Epithelial cell of esophagus (primary cell): ENCODE results near the gene SIM2.
A peak's percentile ranks its signal among the peaks of the same experiment; 100 is the strongest.

Experiments used
- DNase-seq: peaks from one replicate; pipeline ENCODE4 v3.0.0; 2010; ENCODE audit warnings: low read depth
- H3K4me3 ChIP-seq: 2 replicates; pipeline ENCODE4 v1.5.1; 2011; ENCODE audit warnings: mild to moderate bottlenecking, low read length, control low read depth
- TF ChIP-seq, protein P1 (sequence below): IDR thresholded peaks from 2 replicates; pipeline ENCODE4 v1.5.1; 2011; ENCODE audit warnings: low read depth, mild to moderate bottlenecking, low read length, control low read depth, inconsistent platforms; ENCODE audit not compliant: insufficient read depth; ENCODE audit errors: missing control alignments

Gene SIM2

DNA sequence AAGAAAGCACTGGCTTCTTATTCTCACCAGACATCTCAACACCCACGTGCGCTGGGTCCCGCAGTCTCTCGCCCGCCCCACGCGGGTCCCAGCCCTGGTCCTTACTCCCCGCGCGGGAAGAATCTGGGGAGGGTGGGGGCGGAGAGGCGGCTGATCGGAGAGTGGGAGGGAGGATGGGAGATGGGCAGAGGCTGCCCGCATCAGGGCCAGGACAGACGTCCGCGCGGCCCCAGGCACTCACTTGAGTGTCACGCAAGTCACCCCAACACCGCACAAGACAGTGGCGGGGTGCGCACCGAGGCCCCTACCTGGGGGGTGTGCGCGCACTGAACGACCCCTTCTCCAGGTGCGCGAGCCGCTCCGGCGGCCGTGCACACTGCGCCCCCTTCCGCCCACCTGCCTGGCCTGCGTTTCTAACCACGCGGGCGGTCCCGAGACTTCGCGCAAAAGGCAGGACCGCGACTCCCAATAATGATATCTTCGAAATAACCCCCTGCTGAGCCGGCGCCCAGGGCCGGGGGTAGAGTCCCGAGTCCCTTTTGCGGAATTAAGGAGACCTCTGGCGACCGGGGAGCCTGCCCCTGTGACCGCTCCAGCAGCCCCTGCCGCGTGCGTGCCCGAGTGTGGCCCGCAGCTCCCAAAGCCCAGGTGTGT is 6.0 kb upstream of the SIM2 start:
- no peak overlapping the region for H3K4me3 ChIP-seq
- DNase-seq, result no peak
- TF ChIP-seq, protein P1, sequence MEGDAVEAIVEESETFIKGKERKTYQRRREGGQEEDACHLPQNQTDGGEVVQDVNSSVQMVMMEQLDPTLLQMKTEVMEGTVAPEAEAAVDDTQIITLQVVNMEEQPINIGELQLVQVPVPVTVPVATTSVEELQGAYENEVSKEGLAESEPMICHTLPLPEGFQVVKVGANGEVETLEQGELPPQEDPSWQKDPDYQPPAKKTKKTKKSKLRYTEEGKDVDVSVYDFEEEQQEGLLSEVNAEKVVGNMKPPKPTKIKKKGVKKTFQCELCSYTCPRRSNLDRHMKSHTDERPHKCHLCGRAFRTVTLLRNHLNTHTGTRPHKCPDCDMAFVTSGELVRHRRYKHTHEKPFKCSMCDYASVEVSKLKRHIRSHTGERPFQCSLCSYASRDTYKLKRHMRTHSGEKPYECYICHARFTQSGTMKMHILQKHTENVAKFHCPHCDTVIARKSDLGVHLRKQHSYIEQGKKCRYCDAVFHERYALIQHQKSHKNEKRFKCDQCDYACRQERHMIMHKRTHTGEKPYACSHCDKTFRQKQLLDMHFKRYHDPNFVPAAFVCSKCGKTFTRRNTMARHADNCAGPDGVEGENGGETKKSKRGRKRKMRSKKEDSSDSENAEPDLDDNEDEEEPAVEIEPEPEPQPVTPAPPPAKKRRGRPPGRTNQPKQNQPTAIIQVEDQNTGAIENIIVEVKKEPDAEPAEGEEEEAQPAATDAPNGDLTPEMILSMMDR, result peak; percentile 28

DNA sequence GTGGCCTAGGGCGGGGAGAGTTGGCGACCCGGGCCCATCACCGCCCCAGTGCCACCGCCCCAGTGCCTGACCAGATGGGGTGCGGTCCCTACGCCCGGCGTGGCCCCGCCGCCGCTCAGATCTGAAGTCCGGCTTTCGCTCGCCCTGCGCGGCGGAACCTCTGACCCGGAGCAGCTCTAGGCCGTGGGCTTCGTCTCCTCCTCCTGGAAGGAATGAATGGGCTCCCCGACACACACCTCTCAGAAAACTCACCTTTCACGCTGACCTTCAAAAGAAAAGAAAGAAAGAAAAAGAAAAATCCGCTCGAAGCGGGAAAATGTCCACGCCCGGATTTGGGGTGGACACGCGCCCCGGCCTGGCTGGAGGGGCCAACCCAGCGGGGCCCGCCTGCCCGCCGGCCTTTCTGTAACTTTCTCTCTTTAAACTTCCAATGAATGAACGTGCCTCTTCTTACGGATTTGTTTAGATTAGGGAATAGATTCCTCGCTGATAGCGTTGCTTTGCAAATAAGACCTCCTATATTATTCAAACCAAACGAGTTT is 5.4 kb upstream of the SIM2 start:
- DNase-seq, result no peak
- TF ChIP-seq, protein P1, result no peak
- H3K4me3 ChIP-seq, result no peak overlapping the region

DNA sequence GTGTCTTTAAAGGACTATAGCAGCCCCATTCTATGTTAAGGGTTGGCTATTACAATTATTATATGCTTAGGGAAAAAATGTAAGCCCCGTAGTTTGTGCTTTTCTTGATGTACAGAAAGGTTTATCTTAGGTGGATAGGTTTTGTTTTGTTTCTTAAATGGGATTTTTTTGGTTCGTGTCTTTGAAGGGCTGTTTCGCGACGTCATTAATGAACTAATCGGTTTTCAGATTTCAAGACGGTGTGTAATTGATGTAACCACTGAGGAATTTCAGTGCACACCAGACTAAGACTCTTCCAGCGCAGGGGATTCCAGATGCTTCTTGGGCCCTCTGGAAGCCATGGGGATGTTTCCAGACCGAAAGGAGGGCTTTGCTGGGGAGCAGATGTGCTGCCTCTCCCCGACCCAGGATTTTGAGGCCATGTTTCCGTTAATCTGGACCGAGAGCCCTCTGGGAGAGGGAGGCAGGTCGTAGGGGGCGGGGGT is 4.8 kb upstream of the SIM2 start:
- TF ChIP-seq, protein P1, result no peak
- no peak for DNase-seq
- no peak overlapping the region for H3K4me3 ChIP-seq

DNA sequence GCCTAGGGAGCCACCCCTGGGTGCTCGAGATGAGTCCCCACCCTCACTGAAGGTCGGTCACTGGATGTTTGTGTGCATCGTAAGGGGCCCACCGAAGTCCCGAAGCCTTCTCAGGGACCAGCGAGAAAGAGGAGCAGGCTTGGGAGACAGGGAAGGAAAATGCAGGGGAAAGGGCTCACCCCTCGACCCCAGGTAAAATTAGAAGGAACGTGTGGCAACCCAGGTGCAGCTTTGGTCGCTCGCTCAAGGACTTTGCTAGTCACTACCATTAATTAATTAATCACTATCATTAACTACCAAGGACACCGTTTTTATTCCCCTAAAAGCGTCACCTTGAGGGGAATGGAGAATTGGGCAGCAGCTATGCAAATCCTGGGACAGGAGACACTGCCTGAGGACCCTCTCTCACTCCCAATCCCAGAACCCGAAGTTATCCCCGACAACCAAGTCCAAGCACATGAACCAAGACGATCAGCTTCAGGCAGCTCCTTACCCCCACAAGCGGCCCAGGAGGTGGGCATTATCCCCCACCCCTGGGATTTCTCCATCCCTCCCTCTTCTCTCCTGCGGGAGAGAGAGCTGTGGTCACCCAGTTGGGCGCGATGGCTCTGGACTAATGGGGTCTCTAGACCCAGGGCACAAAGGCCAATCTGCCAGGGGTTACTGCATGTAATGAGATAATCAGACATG is 4.2 kb upstream of the SIM2 start:
- TF ChIP-seq, protein P1, result no peak
- DNase-seq, result no peak
- H3K4me3 ChIP-seq, result no peak overlapping the region

DNA sequence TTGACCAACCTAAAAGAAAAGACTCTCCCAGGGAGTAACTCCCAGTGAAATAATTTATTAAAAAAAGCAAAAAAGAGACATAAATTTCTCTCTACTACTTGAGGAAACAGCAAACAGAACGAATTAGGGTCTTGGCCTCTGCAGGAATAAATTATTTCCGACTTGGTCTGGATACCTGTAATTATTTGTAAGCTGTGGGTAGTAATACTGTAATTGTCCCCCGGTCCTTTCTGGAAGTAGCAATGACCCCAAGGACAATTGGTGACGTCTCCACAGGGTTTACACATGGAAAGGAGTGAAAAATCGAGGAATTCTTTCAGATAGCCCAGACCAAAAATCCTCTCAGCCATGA is 3.7 kb upstream of the SIM2 start:
- TF ChIP-seq, protein P1, result no peak
- H3K4me3 ChIP-seq, result no peak overlapping the region
- DNase-seq, result no peak

DNA sequence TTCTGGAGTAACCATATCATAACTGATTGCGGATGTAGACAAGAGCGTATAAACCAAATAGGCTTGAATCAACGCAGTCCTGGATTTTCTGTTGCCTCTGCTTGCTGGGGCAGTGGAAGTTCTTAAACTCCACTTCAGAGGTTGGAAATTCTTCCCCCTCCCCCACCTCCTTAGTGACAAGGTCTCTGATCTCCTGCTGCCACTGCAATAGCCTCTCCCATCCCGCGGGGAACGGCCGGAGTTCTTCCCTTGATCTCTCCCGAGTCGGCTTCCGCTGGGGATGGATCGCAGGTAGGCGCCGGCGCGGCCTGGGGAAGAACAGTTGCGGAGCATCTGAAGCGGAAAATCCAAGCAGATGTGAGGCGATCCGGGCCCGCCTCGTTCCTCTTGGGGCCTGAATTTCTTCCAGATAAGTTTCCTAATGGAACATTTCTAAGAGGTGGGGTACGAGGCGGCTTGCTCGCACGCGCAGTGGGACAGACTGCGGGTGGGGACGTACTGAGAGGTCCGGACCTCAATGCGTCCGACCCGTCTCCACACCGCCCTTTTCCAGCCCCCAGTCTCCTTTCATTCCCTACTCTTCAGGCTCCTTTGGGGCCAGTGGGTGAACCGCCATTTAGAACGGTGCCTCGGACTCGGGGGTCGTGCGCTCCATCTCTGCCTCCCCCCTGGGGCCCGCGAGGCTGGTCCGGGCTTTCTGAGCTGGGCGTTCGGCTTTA is 3.1 kb upstream of the SIM2 start:
- TF ChIP-seq, protein P1, result no peak
- no peak overlapping the region for H3K4me3 ChIP-seq
- DNase-seq, result no peak
